ENCODE measurements around the gene ENPP6.

ENPP6 gene

GRCh38 chr4:184157322-184157721 lies 60.4 kb downstream of the ENPP6 start:
- Histone ChIP-seq H3K27ac (no peak overlapping the region), H3K4me3 (ENCODE audit: low read depth, low read length) (no peak overlapping the region)

DNA sequence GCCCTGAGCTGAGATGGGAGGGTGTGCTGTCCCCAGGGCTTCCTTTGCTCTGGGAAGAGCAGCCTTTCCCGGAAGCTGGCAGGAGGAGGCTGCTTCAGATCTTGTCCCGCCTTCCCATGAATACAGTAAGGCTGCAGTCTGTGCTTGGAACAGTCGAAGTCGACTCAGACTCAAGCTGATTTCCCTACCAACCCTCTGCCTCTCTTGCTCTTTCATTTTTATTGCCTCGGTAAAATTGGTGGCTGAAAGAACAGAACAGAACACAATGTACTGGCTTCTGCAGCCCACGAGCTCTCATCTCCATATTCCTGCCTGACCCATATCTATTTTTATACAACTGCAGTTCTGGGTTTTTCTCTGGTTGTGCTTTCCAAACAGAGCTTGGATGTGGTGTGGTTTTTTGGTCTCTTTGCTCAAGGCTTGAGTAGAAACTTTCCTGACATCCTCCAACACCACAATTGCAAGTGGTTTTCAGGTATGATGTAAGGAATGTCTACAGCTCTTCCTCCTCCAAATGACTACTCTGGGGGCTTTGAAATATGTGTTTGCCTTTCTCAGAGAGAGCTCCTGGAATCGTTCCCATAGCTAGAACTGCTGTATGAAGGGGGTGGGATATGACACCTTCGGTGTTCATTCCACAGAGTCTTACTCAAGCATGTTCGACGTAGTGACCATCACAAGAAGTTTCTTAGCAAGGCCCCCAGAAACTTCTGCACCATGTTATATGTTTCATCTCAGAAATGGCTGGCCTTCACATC lies 61.3 kb downstream of the ENPP6 start:
- H3K36me3 ChIP-seq (replicated peaks), result no peaks in the 10 kb centered on the region

More at GRCh38 chr4:184157322-184157721, 60.4 kb downstream of the ENPP6 start:
- TF ChIP-seq CTCF (IDR thresholded peaks at IDR 0.05; ENCODE audit: low read depth, low read length, missing control alignments), result no peak
- no peaks in the 10 kb centered on the region for H3K36me3 ChIP-seq (replicated peaks)
- no peaks in the 10 kb centered on the region for H3K27me3 ChIP-seq (replicated peaks)
- in situ Hi-C loops (cut with HindIII; ENCODE audit: low pct_ligation_motif_present, low sequenced_read_pairs), result loop anchor here (25.0 kb wide), 1 partner anchor 320 kb away; no protein-coding TSS in a partner anchor
- no peak for DNase-seq

DNA sequence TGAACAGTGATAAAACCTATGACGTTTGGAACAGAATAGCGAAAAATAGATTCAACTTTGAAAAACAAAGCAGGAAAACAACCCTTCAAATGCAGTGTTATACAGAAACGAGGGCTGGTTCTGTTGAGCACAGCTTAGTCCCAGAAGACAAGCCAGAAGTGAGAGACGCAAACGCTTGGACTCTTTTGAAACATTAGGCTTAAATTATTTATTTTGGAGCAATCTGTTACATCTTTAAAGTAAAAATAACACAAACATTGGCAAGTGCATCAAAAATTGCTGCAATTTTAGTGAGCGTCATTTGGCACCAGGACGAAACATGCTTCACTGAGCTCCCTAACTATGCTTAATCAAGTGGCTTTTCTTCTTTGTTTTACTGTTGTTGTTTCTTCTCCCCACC lies 63.5 kb downstream of the ENPP6 start:
- Histone ChIP-seq H3K4me3 (ENCODE audit: low read depth, low read length) (no peak overlapping the region), H3K27me3 (replicated peaks) (no peaks in the 10 kb centered on the region), H3K36me3 (replicated peaks) (no peaks in the 10 kb centered on the region), H3K27ac (no peak overlapping the region)
- no peak for TF ChIP-seq CTCF (IDR thresholded peaks at IDR 0.05; ENCODE audit: low read depth, low read length, missing control alignments)
- in situ Hi-C loops (cut with HindIII; ENCODE audit: low pct_ligation_motif_present, low sequenced_read_pairs), result loop anchor here (25.0 kb wide), 1 partner anchor 317 kb away; no protein-coding TSS in a partner anchor
- DNase-seq, result no peak

More for the DNA sequence above, 61.3 kb downstream of the ENPP6 start:
- TF ChIP-seq CTCF (IDR thresholded peaks at IDR 0.05; ENCODE audit: low read depth, low read length, missing control alignments), result no peak
- Histone ChIP-seq H3K27ac (no peak overlapping the region), H3K27me3 (replicated peaks) (no peaks in the 10 kb centered on the region), H3K4me3 (ENCODE audit: low read depth, low read length) (no peak overlapping the region)
- in situ Hi-C loops (cut with HindIII; ENCODE audit: low pct_ligation_motif_present, low sequenced_read_pairs), result loop anchor here (25.0 kb wide), 1 partner anchor 319 kb away; no protein-coding TSS in a partner anchor
- no peak for DNase-seq

DNA sequence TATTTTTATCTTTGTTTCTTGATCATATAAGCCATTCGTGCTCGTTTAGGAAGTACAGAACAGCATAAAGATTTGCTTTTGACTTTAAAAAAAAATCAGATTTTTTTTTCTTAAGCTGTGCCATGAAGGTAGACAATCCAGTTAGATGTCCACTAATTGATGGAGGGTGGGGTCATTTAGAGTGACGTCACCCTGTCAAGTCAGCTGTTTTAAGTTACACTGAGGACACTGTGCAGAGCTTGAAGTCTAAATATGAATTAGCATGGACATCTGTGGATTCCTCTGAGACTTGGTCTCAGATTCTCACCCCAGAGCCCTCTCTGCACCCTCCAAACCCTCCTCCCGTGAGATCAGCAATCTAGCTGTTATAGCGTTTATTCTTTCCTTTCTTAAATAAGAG lies 63.9 kb downstream of the ENPP6 start:
- no peak for DNase-seq
- H3K4me3 ChIP-seq (ENCODE audit: low read depth, low read length), result no peak overlapping the region
- no peak overlapping the region for H3K27ac ChIP-seq
- no peaks in the 10 kb centered on the region for H3K27me3 ChIP-seq (replicated peaks)
- in situ Hi-C loops (cut with HindIII; ENCODE audit: low pct_ligation_motif_present, low sequenced_read_pairs), result loop anchor here (25.0 kb wide), 1 partner anchor 316 kb away; no protein-coding TSS in a partner anchor
- no peak for TF ChIP-seq CTCF (IDR thresholded peaks at IDR 0.05; ENCODE audit: low read depth, low read length, missing control alignments)
- no peaks in the 10 kb centered on the region for H3K36me3 ChIP-seq (replicated peaks)

GRCh38 chr4:184151988-184152485 lies 65.6 kb downstream of the ENPP6 start:
- in situ Hi-C loops (cut with HindIII; ENCODE audit: low pct_ligation_motif_present, low sequenced_read_pairs), result loop anchor here (25.0 kb wide), 1 partner anchor 315 kb away; no protein-coding TSS in a partner anchor
- TF ChIP-seq CTCF (IDR thresholded peaks at IDR 0.05; ENCODE audit: low read depth, low read length, missing control alignments), result no peak
- Histone ChIP-seq H3K27me3 (replicated peaks) (no peaks in the 10 kb centered on the region), H3K36me3 (replicated peaks) (no peaks in the 10 kb centered on the region), H3K27ac (no peak overlapping the region), H3K4me3 (ENCODE audit: low read depth, low read length) (no peak overlapping the region)
- no peak for DNase-seq
